Right atrium auricular region (tissue), 2 donors: ENCODE data around the gene GIGYF2. TPM values are rescaled to one million over a fixed set of nuclear protein-coding genes. Genes with fewer than 3 reads are reported as not detected.

Experiments
- DNase-seq: peaks from one replicate; pipeline ENCODE4 v3.0.0-alpha.2; 2019; ENCODE audit warnings: low spot score
- H3K27ac ChIP-seq, 2 donors: fragments of 200-600 bp; sonication (generic); 1 replicate in 1 of 2; 2 replicates in 1 of 2; pipeline ENCODE4 v1.5.1; 2016 to 2019
- H3K27me3 ChIP-seq, 2 donors: fragments of 200-600 bp; sonication (generic); one replicate each; pipeline versions ENCODE4 v1.5.1 to v1.6.0; 2017 to 2019
- H3K36me3 ChIP-seq: fragments of 200-600 bp; sonication (generic); one replicate; pipeline ENCODE4 v1.5.1; 2016
- H3K4me1 ChIP-seq, 2 donors: fragments of 200-600 bp; sonication (generic); one replicate each; pipeline versions ENCODE4 v1.5.1 to v1.6.0; 2017 to 2019
- H3K4me3 ChIP-seq, 2 donors: fragments of 200-600 bp; sonication (generic); 1 replicate in 1 of 2; 2 replicates in 1 of 2; pipeline ENCODE4 v1.5.1; 2017 to 2019; ENCODE audit warnings: mild to moderate bottlenecking in 1 of 2, moderate library complexity in 1 of 2
- H3K9me3 ChIP-seq, 2 donors: fragments of 200-600 bp; sonication (generic); one replicate each; pipeline ENCODE4 v1.5.1; 2019
- total RNA-seq, 2 donors: library from RNA; depleted of rRNA; stranded (reverse); fragments of >200 nt; gene quantifications; one replicate each; pipeline ENCODE4 v1.1.0, GENCODE V29; 2016
- TF ChIP-seq, protein P1 (sequence below), 2 donors: fragments of 200-600 bp; sonication (generic); IDR thresholded peaks; one replicate each; pipeline ENCODE4 v1.5.1; 2019; ENCODE audit warnings: antibody characterized with exemption in 2 of 2

The GIGYF2 gene
- total RNA-seq, 2 donors from 2014 or later: 48.4 to 57.1 TPM

DNA sequence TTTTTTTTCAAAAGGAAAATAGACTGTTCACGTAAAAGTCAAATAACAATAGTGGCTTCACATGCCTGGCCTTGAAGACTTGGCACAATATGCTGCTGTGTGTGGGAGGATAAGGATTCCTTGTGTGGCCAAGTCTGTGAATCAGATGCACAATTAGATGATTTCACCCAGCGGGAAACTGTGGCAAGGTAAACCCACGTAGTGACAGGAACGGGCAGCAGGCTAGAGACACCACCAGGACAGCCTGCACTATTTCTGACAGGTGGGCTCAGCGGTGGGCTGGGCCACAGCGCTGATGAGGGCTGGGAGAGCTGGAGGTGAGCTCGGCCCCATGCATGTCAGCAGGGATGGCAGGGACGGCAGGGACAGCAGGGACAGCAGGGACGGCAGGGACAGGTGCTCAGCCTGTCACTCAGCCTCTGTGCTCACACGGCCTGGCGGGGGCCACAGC, 194.5 kb downstream of the GIGYF2 start:
- Histone ChIP-seq H3K36me3 (no peaks in the 10 kb centered on the region), H3K27me3 (no peaks in the 10 kb centered on the region), H3K4me1 (peaks cover 0 to 6% of the 10 kb centered on the region in 2 donors), H3K4me3 (no peak overlapping the region), H3K9me3 (no peaks in the 10 kb centered on the region), H3K27ac (no peak overlapping the region)
- TF ChIP-seq, protein P1, sequence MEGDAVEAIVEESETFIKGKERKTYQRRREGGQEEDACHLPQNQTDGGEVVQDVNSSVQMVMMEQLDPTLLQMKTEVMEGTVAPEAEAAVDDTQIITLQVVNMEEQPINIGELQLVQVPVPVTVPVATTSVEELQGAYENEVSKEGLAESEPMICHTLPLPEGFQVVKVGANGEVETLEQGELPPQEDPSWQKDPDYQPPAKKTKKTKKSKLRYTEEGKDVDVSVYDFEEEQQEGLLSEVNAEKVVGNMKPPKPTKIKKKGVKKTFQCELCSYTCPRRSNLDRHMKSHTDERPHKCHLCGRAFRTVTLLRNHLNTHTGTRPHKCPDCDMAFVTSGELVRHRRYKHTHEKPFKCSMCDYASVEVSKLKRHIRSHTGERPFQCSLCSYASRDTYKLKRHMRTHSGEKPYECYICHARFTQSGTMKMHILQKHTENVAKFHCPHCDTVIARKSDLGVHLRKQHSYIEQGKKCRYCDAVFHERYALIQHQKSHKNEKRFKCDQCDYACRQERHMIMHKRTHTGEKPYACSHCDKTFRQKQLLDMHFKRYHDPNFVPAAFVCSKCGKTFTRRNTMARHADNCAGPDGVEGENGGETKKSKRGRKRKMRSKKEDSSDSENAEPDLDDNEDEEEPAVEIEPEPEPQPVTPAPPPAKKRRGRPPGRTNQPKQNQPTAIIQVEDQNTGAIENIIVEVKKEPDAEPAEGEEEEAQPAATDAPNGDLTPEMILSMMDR (IDR thresholded peaks at IDR 0.05): no peak
- no peak for DNase-seq

DNA sequence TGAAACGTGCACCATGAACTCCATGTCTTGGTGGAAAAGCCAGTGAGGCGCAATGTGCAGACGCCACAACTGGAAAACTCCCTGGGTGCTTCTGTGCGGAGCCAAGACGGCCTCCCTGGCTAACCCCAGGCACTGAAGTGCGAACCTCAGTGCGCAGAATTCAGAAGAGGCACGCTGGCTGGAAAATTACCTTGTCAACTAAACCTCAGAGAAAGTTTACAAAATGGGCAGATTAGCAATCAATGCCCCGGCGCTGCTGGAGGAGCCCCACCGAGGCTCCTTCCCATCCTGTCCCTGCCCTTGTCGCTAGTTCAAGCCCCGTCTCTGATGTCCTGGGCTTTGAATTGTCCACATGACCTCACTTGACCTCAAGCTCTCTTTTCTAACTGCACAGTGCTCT, 195.1 kb downstream of the GIGYF2 start:
- Histone ChIP-seq H3K9me3 (no peaks in the 10 kb centered on the region), H3K4me1 (peaks cover 0 to 6% of the 10 kb centered on the region in 2 donors), H3K27ac (no peak overlapping the region), H3K4me3 (no peak overlapping the region), H3K27me3 (no peaks in the 10 kb centered on the region), H3K36me3 (no peaks in the 10 kb centered on the region)
- DNase-seq: no peak
- TF ChIP-seq, protein P1 (IDR thresholded peaks at IDR 0.05): no peak

DNA sequence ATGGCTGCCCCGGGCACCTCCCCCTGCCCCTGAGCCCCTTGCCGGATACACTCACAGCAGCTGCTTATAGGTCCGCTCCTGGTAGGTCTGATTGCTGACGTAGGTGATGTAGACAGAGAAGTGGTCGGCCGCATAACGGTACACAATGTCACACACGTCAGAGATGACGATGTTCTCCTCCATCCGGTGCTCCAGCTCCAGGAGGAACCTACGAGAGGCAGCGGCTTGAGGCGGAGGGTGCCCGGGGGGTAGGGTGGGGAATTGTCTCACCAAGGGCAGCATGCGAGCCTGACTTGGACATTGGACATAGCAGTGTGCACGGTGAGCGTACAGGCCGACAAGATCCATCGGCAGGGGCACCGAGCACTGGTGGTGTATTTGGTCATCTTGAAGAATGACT, 195.7 kb downstream of the GIGYF2 start:
- no peak for DNase-seq
- no peak overlapping the region for H3K27ac ChIP-seq
- no peaks in the 10 kb centered on the region for H3K9me3 ChIP-seq
- TF ChIP-seq, protein P1 (IDR thresholded peaks at IDR 0.05): no peak
- H3K36me3 ChIP-seq: no peaks in the 10 kb centered on the region
- H3K4me1 ChIP-seq: peaks cover 0 to 6% of the 10 kb centered on the region in 2 donors
- H3K27me3 ChIP-seq: no peaks in the 10 kb centered on the region
- no peak overlapping the region for H3K4me3 ChIP-seq

DNA sequence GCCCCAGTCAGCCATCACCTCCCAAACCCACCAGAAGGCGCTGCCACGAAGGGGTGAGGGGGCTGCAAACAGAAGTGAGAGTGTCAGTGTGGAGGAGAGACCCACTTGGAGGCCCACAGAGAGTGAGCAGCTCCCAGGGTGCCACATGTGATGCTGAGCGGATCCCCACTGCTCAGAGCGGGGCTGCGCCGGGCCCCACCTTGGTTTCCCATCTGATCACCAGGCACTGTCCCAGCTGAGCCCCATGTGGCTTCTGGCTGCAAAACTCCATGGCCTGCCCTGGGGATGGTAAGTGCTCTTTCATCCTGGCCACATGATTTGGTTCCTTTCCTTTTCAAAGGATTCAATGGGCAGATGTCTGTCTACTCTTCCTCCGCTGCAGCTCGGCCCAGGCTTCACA, 196.7 kb downstream of the GIGYF2 start:
- H3K27me3 ChIP-seq: no peaks in the 10 kb centered on the region
- no peak overlapping the region for H3K27ac ChIP-seq
- no peak overlapping the region for H3K4me3 ChIP-seq
- H3K4me1 ChIP-seq: peaks cover 0 to 6% of the 10 kb centered on the region in 2 donors
- no peaks in the 10 kb centered on the region for H3K9me3 ChIP-seq
- TF ChIP-seq, protein P1 (IDR thresholded peaks at IDR 0.05): no peak
- H3K36me3 ChIP-seq: no peaks in the 10 kb centered on the region
- DNase-seq: no peak

DNA sequence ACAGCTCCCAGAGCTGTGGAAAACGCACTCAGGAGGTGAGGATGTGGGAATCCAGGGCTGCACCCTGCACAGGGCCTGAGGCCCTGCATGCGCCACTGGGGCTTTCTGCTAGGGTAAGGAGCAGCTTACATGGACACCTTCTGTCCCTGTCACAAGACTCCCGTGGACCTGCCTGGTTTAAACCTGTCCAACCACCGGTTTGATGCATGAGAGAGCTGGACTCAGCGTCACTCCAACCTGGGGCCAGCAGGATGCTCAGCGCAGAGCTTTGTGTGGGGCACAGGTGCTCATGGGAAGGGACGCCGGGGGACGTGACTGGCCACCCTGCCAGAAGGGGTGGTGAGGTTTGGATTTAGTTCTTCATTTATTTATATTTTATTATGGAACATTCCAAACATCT, 197.1 kb downstream of the GIGYF2 start:
- no peaks in the 10 kb centered on the region for H3K36me3 ChIP-seq

More for the DNA sequence above, 197.1 kb downstream of the GIGYF2 start:
- no peaks in the 10 kb centered on the region for H3K27me3 ChIP-seq
- DNase-seq: no peak
- peaks cover 0 to 6% of the 10 kb centered on the region in 2 donors for H3K4me1 ChIP-seq
- no peaks in the 10 kb centered on the region for H3K9me3 ChIP-seq
- TF ChIP-seq, protein P1 (IDR thresholded peaks at IDR 0.05): no peak
- no peak overlapping the region for H3K27ac ChIP-seq
- H3K4me3 ChIP-seq: no peak overlapping the region
